ENCODE measurements around the gene BRD3. TPM values are rescaled to one million over a fixed set of nuclear protein-coding genes. Genes with fewer than 3 reads are reported as not detected.

BRD3 gene
- total RNA-seq, 4 donors from 2014 or later: 17.6 to 52.9 (median 29.0) TPM

GRCh38 chr9:134004881-134005280 is 62.9 kb downstream of the BRD3 start:
- Histone ChIP-seq H3K4me3 (no peak overlapping the region), H3K27me3 (peaks cover 10% of the 10 kb centered on the region), H3K4me1 (no peaks in the 10 kb centered on the region), H3K9me3 (no peaks in the 10 kb centered on the region), H3K36me3 (no peaks in the 10 kb centered on the region), H3K27ac (no peak overlapping the region)
- no peak for DNase-seq (ENCODE audit: low spot score in 2 of 2)
- WGBS: 89% methylated on average over 9 of the region's 14 CpGs
- no peak for TF ChIP-seq POLR2A (IDR thresholded peaks at IDR 0.05)
- TF ChIP-seq CTCF (IDR thresholded peaks at IDR 0.05): no peak
- TF ChIP-seq EP300 (IDR thresholded peaks at IDR 0.05): no peak
- no peak for TF ChIP-seq POLR2AphosphoS5 (IDR thresholded peaks at IDR 0.05)

- WGBS: 70% methylated on average over 19 of the region's 20 CpGs
- no peak for TF ChIP-seq POLR2AphosphoS5 (IDR thresholded peaks at IDR 0.05)
- no peak for TF ChIP-seq CTCF (IDR thresholded peaks at IDR 0.05)
- TF ChIP-seq POLR2A (IDR thresholded peaks at IDR 0.05): no peak
- no peak for TF ChIP-seq EP300 (IDR thresholded peaks at IDR 0.05)
- no peak overlapping the region for H3K27ac ChIP-seq
These were observed 63.5 kb downstream of the BRD3 start for GRCh38 chr9:134004131-134004873.

GRCh38 chr9:134003237-134003636 is 64.6 kb downstream of the BRD3 start:
- no peak for TF ChIP-seq POLR2AphosphoS5 (IDR thresholded peaks at IDR 0.05)
- TF ChIP-seq CTCF (IDR thresholded peaks at IDR 0.05): no peak
- TF ChIP-seq EP300 (IDR thresholded peaks at IDR 0.05): no peak
- no peak for TF ChIP-seq POLR2A (IDR thresholded peaks at IDR 0.05)
- H3K27ac ChIP-seq: no peak overlapping the region
- H3K27me3 ChIP-seq: peaks cover 5% of the 10 kb centered on the region
- H3K4me1 ChIP-seq: no peaks in the 10 kb centered on the region
- H3K4me3 ChIP-seq: no peak overlapping the region
- no peak for DNase-seq (ENCODE audit: low spot score in 2 of 2)
- 95% methylated on average over 2 of the region's 2 CpGs for WGBS
- H3K9me3 ChIP-seq: no peaks in the 10 kb centered on the region
- no peaks in the 10 kb centered on the region for H3K36me3 ChIP-seq

More at GRCh38 chr9:134004131-134004873, 63.5 kb downstream of the BRD3 start:
- no peaks in the 10 kb centered on the region for H3K9me3 ChIP-seq
- peaks cover 10% of the 10 kb centered on the region for H3K27me3 ChIP-seq
- H3K36me3 ChIP-seq: no peaks in the 10 kb centered on the region
- no peak for DNase-seq (ENCODE audit: low spot score in 2 of 2)
- no peaks in the 10 kb centered on the region for H3K4me1 ChIP-seq
- no peak overlapping the region for H3K4me3 ChIP-seq

- Histone ChIP-seq H3K36me3 (no peaks in the 10 kb centered on the region), H3K9me3 (no peaks in the 10 kb centered on the region), H3K4me1 (no peaks in the 10 kb centered on the region), H3K27me3 (peaks cover 4% of the 10 kb centered on the region), H3K27ac (no peak overlapping the region), H3K4me3 (no peak overlapping the region)
- TF ChIP-seq CTCF (IDR thresholded peaks at IDR 0.05) (no peak), POLR2AphosphoS5 (IDR thresholded peaks at IDR 0.05) (no peak), EP300 (IDR thresholded peaks at IDR 0.05) (no peak), POLR2A (IDR thresholded peaks at IDR 0.05) (no peak)
- no peak for DNase-seq (ENCODE audit: low spot score in 2 of 2)
- 90% methylated on average over 2 of the region's 2 CpGs for WGBS
These were observed 65.0 kb downstream of the BRD3 start for GRCh38 chr9:134002796-134003195.

- no peak for TF ChIP-seq POLR2A (IDR thresholded peaks at IDR 0.05)
- no peak for TF ChIP-seq EP300 (IDR thresholded peaks at IDR 0.05)
- TF ChIP-seq POLR2AphosphoS5 (IDR thresholded peaks at IDR 0.05): no peak
- no peak for TF ChIP-seq CTCF (IDR thresholded peaks at IDR 0.05)
- peaks cover 11% of the 10 kb centered on the region for H3K27me3 ChIP-seq
These were observed 68.0 kb downstream of the BRD3 start for GRCh38 chr9:133999851-134000265.

More at GRCh38 chr9:133999851-134000265, 68.0 kb downstream of the BRD3 start:
- 82% methylated on average over 5 of the region's 6 CpGs for WGBS
- H3K9me3 ChIP-seq: no peaks in the 10 kb centered on the region
- H3K27ac ChIP-seq: no peak overlapping the region
- H3K4me1 ChIP-seq: no peaks in the 10 kb centered on the region
- no peaks in the 10 kb centered on the region for H3K36me3 ChIP-seq
- no peak for DNase-seq (ENCODE audit: low spot score in 2 of 2)
- no peak overlapping the region for H3K4me3 ChIP-seq
